IPS-18a (cell line): Measurements from ENCODE around the gene KRTAP10-9.

Source experiments
- H3K27ac ChIP-seq: one replicate; pipeline ENCODE4 v1.5.1; 2013; ENCODE audit warnings: low read length
- H3K27me3 ChIP-seq: one replicate; pipeline ENCODE4 v1.6.1; 2013; ENCODE audit warnings: mild to moderate bottlenecking, low read length; ENCODE audit not compliant: control insufficient read depth, insufficient read depth
- H3K36me3 ChIP-seq: one replicate; pipeline ENCODE4 v1.6.1; 2013; ENCODE audit warnings: low read depth, low read length; ENCODE audit not compliant: control insufficient read depth
- H3K4me1 ChIP-seq: one replicate; pipeline ENCODE4 v1.6.1; 2013; ENCODE audit warnings: low read depth, low read length; ENCODE audit not compliant: control insufficient read depth
- H3K4me3 ChIP-seq: one replicate; pipeline ENCODE4 v1.5.1; 2013; ENCODE audit warnings: low read length
- H3K9ac ChIP-seq: one replicate; pipeline ENCODE4 v1.6.1; 2013; ENCODE audit warnings: mild to moderate bottlenecking, low read length, moderate library complexity
- H3K9me3 ChIP-seq: one replicate; pipeline ENCODE4 v1.6.1; 2013; ENCODE audit warnings: low read depth, low read length; ENCODE audit not compliant: control insufficient read depth

The KRTAP10-9 gene

DNA sequence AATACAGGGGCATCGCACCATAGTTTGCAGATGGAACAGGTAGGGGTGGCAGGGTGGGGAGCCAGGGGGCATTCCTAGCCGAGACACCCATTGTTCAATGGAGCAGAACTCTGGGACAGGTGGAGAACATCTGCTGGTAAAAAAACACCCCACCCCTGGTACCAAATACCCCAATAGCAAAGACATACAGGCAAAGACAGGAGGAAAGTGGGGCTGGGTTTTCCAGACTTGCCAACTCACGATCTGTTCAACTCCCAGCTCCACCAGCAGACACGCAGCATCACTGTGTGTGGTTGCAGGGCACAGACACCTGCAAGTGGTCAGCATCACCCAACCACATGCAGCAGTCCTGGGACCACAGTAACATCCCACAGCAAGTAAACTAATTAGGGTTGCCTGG lies 15.3 kb upstream of the KRTAP10-9 start:
- no peak overlapping the region for H3K4me3 ChIP-seq
- no peak overlapping the region for H3K9ac ChIP-seq
- no peaks in the 10 kb centered on the region for H3K36me3 ChIP-seq
- no peak overlapping the region for H3K27ac ChIP-seq
- peaks cover 4% of the 10 kb centered on the region for H3K9me3 ChIP-seq
- no peaks in the 10 kb centered on the region for H3K4me1 ChIP-seq
- H3K27me3 ChIP-seq = no peaks in the 10 kb centered on the region

DNA sequence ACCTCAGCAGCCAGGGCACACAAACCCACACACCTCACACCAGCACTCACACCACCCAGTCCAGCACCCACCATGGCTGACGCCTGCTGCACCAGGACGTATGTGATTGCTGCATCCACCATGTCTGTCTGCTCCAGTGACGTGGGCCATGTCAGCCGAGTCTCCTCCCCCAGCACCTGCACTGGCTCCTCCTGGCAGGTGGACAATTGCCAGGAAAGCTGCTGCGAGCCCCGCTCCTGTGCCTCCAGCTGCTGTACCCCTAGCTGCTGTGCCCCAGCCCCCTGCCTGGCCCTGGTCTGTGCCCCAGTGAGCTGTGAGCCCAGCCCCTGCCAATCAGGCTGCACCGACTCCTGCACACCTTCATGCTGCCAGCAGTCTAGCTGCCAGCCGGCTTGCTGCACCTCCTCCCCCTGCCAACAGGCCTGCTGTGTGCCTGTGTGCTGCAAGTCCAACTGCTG lies 14.8 kb upstream of the KRTAP10-9 start, which contains the start of gene KRTAP10-8:
KRTAP10-8 (plus strand) TSS at position 51 of the 458 bp plus-strand sequence; CDS start at position 73, 22 bp downstream.
- no peaks in the 10 kb centered on the region for H3K4me1 ChIP-seq
- no peaks in the 10 kb centered on the region for H3K27me3 ChIP-seq
- no peak within 1 kb of the TSS for H3K9ac ChIP-seq
- H3K9me3 ChIP-seq = peaks cover 4% of the 10 kb centered on the region
- H3K27ac ChIP-seq = no peak within 1 kb of the TSS
- no peak within 1 kb of the TSS for H3K4me3 ChIP-seq
- H3K36me3 ChIP-seq = no peaks in the 10 kb centered on the region

- Histone ChIP-seq H3K9ac (no peak overlapping the region), H3K4me3 (no peak overlapping the region), H3K27me3 (no peaks in the 10 kb centered on the region), H3K27ac (no peak overlapping the region), H3K36me3 (no peaks in the 10 kb centered on the region), H3K4me1 (no peaks in the 10 kb centered on the region), H3K9me3 (peaks cover 4% of the 10 kb centered on the region)
These were observed 14.1 kb upstream of the KRTAP10-9 start for GRCh38 chr21:44612669-44613229.

DNA sequence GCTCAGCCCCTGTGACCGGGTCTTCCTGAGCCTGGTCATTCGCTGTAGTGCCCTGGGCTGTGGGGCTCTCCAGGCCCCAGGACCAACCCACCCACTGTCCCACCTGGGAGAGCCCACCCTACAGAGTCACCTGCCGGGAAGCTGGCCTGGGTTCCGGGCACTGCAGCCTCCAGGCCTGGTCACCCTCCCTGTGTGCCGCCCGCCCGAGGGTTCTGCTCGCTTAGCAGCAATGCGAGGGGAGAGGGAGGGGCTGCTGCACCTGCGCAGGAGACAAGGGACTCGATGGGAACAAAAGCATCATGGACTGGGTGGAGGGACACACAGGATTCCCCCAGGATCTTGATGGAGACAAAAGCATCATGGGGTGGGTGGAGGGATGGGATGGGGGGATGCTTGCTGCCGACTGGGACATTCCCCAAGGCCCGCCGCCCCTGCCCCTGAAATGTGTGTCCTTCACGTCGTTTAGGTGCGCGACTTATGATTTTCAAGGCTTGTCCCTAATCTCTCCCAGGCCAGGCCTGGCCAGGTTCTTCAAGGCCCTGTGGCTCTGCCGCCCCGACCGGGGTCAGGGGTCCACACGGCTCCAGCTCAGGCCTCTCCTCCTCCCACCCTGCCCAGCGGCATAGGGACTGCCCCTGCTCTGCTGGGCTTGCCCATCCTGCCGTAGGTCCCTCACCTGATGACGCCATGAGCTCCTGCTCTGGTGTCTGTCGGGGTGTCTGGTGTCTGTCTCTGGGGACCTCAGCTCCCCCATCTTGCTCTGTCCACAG lies 13.3 kb upstream of the KRTAP10-9 start:
- Histone ChIP-seq H3K4me3 (no peak overlapping the region), H3K27ac (no peak overlapping the region), H3K9ac (no peak overlapping the region), H3K27me3 (no peaks in the 10 kb centered on the region), H3K36me3 (no peaks in the 10 kb centered on the region), H3K9me3 (peaks cover 4% of the 10 kb centered on the region), H3K4me1 (no peaks in the 10 kb centered on the region)

- no peak overlapping the region for H3K27ac ChIP-seq
These were observed 12.7 kb upstream of the KRTAP10-9 start for GRCh38 chr21:44614161-44614631.

GRCh38 chr21:44614961-44615391 lies 11.9 kb upstream of the KRTAP10-9 start:
- Histone ChIP-seq H3K4me1 (no peaks in the 10 kb centered on the region), H3K27ac (no peak overlapping the region), H3K4me3 (no peak overlapping the region), H3K27me3 (no peaks in the 10 kb centered on the region), H3K36me3 (no peaks in the 10 kb centered on the region), H3K9ac (no peak overlapping the region), H3K9me3 (peaks cover 4% of the 10 kb centered on the region)

More at GRCh38 chr21:44614161-44614631, 12.7 kb upstream of the KRTAP10-9 start:
- no peaks in the 10 kb centered on the region for H3K4me1 ChIP-seq
- no peak overlapping the region for H3K9ac ChIP-seq
- H3K36me3 ChIP-seq = no peaks in the 10 kb centered on the region
- H3K4me3 ChIP-seq = no peak overlapping the region
- H3K9me3 ChIP-seq = peaks cover 4% of the 10 kb centered on the region
- H3K27me3 ChIP-seq = no peaks in the 10 kb centered on the region

- Histone ChIP-seq H3K9ac (no peak overlapping the region), H3K4me1 (no peaks in the 10 kb centered on the region), H3K4me3 (no peak overlapping the region), H3K36me3 (no peaks in the 10 kb centered on the region), H3K9me3 (peaks cover 4% of the 10 kb centered on the region), H3K27ac (no peak overlapping the region), H3K27me3 (no peaks in the 10 kb centered on the region)
These were observed 11.4 kb upstream of the KRTAP10-9 start for GRCh38 chr21:44615466-44615865.

DNA sequence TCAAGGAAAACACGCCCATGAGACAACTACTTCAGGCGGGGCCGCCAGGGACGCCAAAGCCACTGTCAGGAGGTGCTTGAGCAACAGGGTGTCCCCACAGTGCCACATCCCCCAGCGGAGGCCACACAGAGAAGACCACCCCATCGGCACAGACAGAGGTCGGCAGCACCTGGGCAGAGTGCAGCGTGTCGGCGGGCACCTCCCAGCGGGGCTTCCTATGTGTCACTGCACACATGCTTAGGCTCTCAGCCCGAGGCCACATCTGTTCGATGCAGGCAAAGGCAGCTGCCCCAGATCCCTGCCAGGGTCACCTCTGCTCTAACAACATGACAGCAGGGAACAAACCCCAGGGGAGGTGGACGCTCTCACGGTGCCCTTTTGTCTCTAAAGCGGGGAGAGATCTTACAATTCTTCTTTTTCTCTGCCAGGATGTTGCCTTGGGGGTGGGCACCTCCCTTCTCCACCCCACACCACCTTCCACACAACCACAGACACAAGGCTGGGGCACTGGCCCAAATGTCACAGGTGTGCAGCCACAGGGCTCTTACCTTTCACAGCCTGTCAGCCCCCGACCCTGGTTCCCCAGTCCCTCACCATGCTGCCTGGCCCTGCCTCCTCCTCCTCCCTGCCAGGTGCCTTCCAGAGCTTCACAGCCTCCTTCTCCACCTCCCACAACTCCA lies 10.8 kb upstream of the KRTAP10-9 start:
- no peaks in the 10 kb centered on the region for H3K27me3 ChIP-seq
- H3K4me3 ChIP-seq = no peak overlapping the region
- H3K27ac ChIP-seq = no peak overlapping the region
- H3K36me3 ChIP-seq = no peaks in the 10 kb centered on the region
- no peaks in the 10 kb centered on the region for H3K4me1 ChIP-seq
- H3K9ac ChIP-seq = no peak overlapping the region
- H3K9me3 ChIP-seq = peaks cover 4% of the 10 kb centered on the region

DNA sequence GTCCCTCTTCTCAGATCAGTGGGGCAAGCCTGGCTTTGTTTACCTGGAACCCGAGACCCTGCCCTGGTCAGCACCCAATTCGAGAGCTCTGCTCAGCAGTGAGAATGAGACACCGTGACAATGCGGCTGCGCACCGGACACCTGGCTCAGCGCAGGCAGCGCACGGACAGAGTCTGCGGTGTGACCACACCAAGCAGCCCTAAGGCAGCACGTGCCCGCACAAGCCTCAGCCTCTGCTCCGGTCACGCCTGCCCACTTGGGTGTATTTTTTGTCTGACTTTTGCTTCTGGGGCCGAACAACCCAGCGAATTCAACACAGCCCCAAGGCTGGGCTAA lies 10.3 kb upstream of the KRTAP10-9 start:
- no peak overlapping the region for H3K9ac ChIP-seq
- H3K27me3 ChIP-seq = no peaks in the 10 kb centered on the region
- peaks cover 1% of the 10 kb centered on the region for H3K9me3 ChIP-seq
- H3K36me3 ChIP-seq = no peaks in the 10 kb centered on the region
- H3K4me3 ChIP-seq = no peak overlapping the region
- H3K27ac ChIP-seq = no peak overlapping the region
- H3K4me1 ChIP-seq = no peaks in the 10 kb centered on the region

DNA sequence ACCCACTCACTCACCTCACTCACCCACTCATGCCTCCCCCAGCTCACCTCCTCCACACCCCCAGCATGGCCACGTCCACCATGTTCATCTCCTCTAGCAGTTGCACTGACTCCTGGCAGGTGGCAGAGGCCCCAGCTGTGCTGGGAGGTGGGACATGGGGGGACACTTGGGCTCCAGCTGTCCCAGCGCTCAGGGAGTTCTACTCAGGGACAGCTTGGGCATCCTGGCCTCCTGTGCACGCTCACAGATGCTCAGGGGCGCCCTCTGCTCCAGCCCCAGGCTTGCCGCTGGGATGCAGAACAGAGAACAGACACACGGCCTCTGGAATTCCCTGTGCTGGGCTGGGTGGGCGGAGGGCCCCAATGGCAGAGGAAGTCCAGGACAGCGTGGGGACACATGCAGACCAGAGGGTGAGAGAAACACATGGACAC lies 9.8 kb upstream of the KRTAP10-9 start:
- Histone ChIP-seq H3K9me3 (no peaks in the 10 kb centered on the region), H3K27ac (no peak overlapping the region)

DNA sequence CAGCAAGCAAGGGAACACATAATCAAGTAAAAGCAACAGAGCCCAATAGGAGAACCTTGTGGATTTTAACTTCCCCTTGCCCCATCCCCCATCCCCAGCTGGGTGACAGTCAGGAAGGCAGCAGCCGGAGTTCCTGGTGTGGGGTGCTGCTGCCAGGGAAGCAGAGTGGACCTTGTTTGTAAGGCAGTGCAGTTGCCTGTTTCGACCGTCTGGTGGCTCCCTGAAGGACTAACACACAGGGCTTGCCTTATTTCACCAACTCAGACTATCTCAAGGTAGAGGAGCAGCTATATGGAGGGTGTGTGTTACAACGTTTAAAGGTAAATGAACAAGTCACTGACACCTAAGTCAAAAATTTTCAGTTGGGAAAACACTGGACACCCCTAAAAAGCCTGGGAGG lies 8.4 kb upstream of the KRTAP10-9 start:
- Histone ChIP-seq H3K9ac (no peak overlapping the region), H3K27ac (no peak overlapping the region), H3K9me3 (peaks cover 7% of the 10 kb centered on the region), H3K4me1 (no peaks in the 10 kb centered on the region), H3K4me3 (no peak overlapping the region), H3K27me3 (no peaks in the 10 kb centered on the region), H3K36me3 (no peaks in the 10 kb centered on the region)

More for the DNA sequence above, 9.8 kb upstream of the KRTAP10-9 start:
- Histone ChIP-seq H3K9ac (no peak overlapping the region), H3K27me3 (no peaks in the 10 kb centered on the region), H3K4me1 (no peaks in the 10 kb centered on the region), H3K4me3 (no peak overlapping the region), H3K36me3 (no peaks in the 10 kb centered on the region)
